Heart right ventricle (tissue), 16 donors: ENCODE results near the gene NLRP14. TPM values are rescaled to one million over a fixed set of nuclear protein-coding genes. Genes with fewer than 3 reads are reported as not detected.

Source experiments
- ATAC-seq, 8 donors: fragments of 200-7000 bp; cut with Tn5 transposase; one replicate each; pipeline ENCODE4 v1.9.1; 2020; ENCODE audit warnings: mild to moderate bottlenecking in 8 of 8, moderate library complexity in 8 of 8, moderate number of reproducible peaks in 1 of 8
- DNase-seq, 2 donors: peaks; one replicate each; pipeline ENCODE4 v3.0.0-alpha.2; 2020
- H3K27ac ChIP-seq, 10 donors: fragments of 200-600 bp; sonication (generic) in 2 of 10; one replicate each; pipeline versions ENCODE4 v1.5.0 to v1.8.0; 2020 to 2022; ENCODE audit warnings: mild to moderate bottlenecking in 3 of 10
- H3K27me3 ChIP-seq, 7 donors: fragments of 200-600 bp; one replicate each; pipeline ENCODE4 v1.8.0; 2021 to 2022; ENCODE audit warnings: mild to moderate bottlenecking in 2 of 7
- H3K36me3 ChIP-seq, 9 donors: fragments of 200-600 bp; sonication (generic) in 1 of 9; one replicate each; pipeline versions ENCODE4 v1.5.0 to v1.8.0; 2020 to 2022; ENCODE audit warnings: mild to moderate bottlenecking in 2 of 9
- H3K4me1 ChIP-seq, 9 donors: fragments of 200-600 bp; sonication (generic) in 1 of 9; one replicate each; pipeline versions ENCODE4 v1.5.0 to v1.8.0; 2020 to 2022; ENCODE audit warnings: mild to moderate bottlenecking in 4 of 9
- H3K4me3 ChIP-seq, 10 donors: fragments of 200-600 bp; sonication (generic) in 2 of 10; one replicate each; pipeline versions ENCODE4 v1.5.0 to v1.8.0; 2020 to 2022; ENCODE audit warnings: mild to moderate bottlenecking in 7 of 10, moderate library complexity in 2 of 10
- H3K9me3 ChIP-seq, 11 donors: fragments of 200-600 bp in 10 of 11; sonication (generic) in 2 of 11; one replicate each; pipeline versions ENCODE4 v1.5.0 to v1.8.0; 2013 to 2022; ENCODE audit warnings: mild to moderate bottlenecking in 2 of 11, control low read depth in 1 of 11, moderate library complexity in 1 of 11
- CTCF ChIP-seq, 9 donors: fragments of 200-600 bp; sonication (generic) in 2 of 9; IDR thresholded peaks; one replicate each; pipeline versions ENCODE4 v1.5.0 to v1.8.0; 2021 to 2022; ENCODE audit warnings: antibody characterized with exemption in 9 of 9, mild to moderate bottlenecking in 5 of 9, moderate library complexity in 1 of 9
- WGBS, 2 donors: extraction: QIAGEN DNeasy Blood & Tissue Kit; methylation state at CpG; one replicate each; pipeline ENCODE4 v1.1.7; 2013; ENCODE audit warnings: inconsistent platforms in 1 of 2; 5-methylcytosine and 5-hydroxymethylcytosine counted together
- intact Hi-C, 10 donors: fragments of 100-400 bp; cut with DNase I; formaldehyde crosslinking; loops; one replicate each; pipeline versions ENCODE4 v1.11.1 to v1.14.2; 2022
- polyA plus RNA-seq, 2 donors: library from polyadenylated mRNA; stranded (reverse); fragments of 200-250 nt; gene quantifications; one replicate each; pipeline ENCODE4 v1.2.3, GENCODE V29; 2013
- total RNA-seq, 10 donors: library from RNA; stranded (reverse); fragmentation: NEBNext Ultra II Directional in 3 of 10; extraction: Animal tissue kit (Norgen Biotek cat#: 25700) in 3 of 10; gene quantifications; one replicate each; pipeline versions ENCODE4 v1.2.1 to v1.2.4, GENCODE V29; 2021 to 2023
- donor health status: Arrhythmogenic right ventricular cardiomyopathy.
- donor health status: ischemic (EF 13 %, LVEDD 7.1; RV severe dilation, severe dysfunction).
- donor health status: healthy with polysubstance abuse.
- donor health status: DM: no; HTN: yes; CAD: no.
- donor health status: DM: no; HTN: no; CAD: no.
- donor health status: ischemic (EF 25% LVEDD 6.9; RV normal size, moderate dysfunction).
- donor health status: ischemic (EF 25% LVEDD 5.7; RV mildly dilated, moderate dysfunction).
- donor health status: healthy.
- donor health status: DM: yes; HTN: yes; CAD: no.
- donor health status: Ischemic cardiomyopathy.
- donor health status: ischemic (EF 35%, LVEDD 5.7; RV mildly dilated, moderate dysfunction).
- donor health status: nonischemic (EF 11% LVEDD 7.7; RV severe dilation, severe dysfunction).
- donor health status: DM: yes; HTN: yes; CAD: no.
- donor health status: PGD.
- donor health status: ischemic (EF 29% LVEDD 5.4; RV normal size, mild dysfunction).
- donor health status: nonischemic (EF 23%, LVEDD 6.1; RV moderate dilation, normal function).

The NLRP14 gene
- total and polyA plus RNA-seq, 12 donors: 0.07 to 0.11 TPM; not detected in 10

DNA sequence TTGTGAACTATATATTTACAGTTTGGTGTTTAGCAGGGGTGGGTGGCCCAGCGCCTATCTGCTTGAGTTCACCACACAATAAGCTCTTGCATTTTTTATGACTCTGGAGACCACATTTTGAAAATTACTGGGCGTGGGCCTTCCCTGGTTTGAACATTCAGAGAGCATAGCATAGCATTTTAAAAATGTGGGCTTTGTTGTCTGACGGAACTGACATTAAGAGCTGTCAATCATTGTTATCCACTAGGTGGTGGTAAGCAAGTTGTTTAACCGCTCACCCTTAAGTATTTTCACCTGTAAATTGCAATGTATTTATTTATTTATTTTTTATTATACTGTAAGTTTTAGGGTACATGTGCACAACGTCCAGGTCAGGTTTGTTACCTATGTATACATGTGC, 1.0 kb downstream of the NLRP14 start:
- no peak for TF ChIP-seq CTCF (IDR thresholded peaks at IDR 0.05)
- Histone ChIP-seq H3K27me3 (peaks cover 0 to 21% (median 0%) of the 10 kb centered on the region in 7 donors), H3K27ac (no peak overlapping the region), H3K36me3 (no peaks in the 10 kb centered on the region), H3K9me3 (no peaks in the 10 kb centered on the region), H3K4me3 (no peak overlapping the region), H3K4me1 (peaks cover 0 to 18% (median 8%) of the 10 kb centered on the region in 9 donors)
- ATAC-seq (no peak), DNase-seq (no peak)
- 81 to 86% methylated on average over 5 of the region's 5 CpGs for WGBS, 2 donors
- intact Hi-C loops: no loop called here

DNA sequence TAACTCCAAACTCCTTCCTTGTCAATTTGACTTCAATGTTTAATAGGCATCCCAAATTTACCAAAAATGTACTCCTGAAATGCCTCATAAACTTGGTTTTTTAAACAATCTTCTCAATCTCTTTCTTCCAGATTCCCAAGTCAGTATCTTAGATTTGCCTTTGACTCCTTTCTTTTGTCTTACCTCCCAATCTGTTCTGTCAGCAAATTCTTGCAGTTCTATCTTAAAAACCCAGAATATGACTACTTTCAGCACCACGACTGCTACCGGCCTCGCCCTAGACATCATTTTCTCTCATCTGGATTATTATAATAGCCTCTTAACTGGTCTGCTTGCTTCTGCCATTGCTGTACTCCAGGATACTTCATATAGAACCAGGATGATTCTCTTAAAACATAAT, 7.9 kb downstream of the NLRP14 start:
- Histone ChIP-seq H3K27ac (no peak overlapping the region), H3K27me3 (no peaks in the 10 kb centered on the region), H3K4me1 (no peaks in the 10 kb centered on the region), H3K36me3 (no peaks in the 10 kb centered on the region), H3K4me3 (no peak overlapping the region), H3K9me3 (no peaks in the 10 kb centered on the region)
- DNase-seq (no peak), ATAC-seq (no peak)
- intact Hi-C loops: no loop called here
- TF ChIP-seq CTCF (IDR thresholded peaks at IDR 0.05): no peak
- WGBS, 2 donors: 85 to 90% methylated on average over 3 of the region's 3 CpGs

- intact Hi-C loops: no loop called here
- peaks cover 0 to 14% (median 0%) of the 10 kb centered on the region in 7 donors for H3K27me3 ChIP-seq
These were observed 10.6 kb downstream of the NLRP14 start for GRCh38 chr11:7030836-7031235.

GRCh38 chr11:7031471-7031871, 11.2 kb downstream of the NLRP14 start:
- no peaks in the 10 kb centered on the region for H3K4me1 ChIP-seq
- no peak overlapping the region for H3K27ac ChIP-seq
- ATAC-seq (no peak), DNase-seq (no peak)
- H3K9me3 ChIP-seq: no peaks in the 10 kb centered on the region
- no peaks in the 10 kb centered on the region for H3K36me3 ChIP-seq
- H3K27me3 ChIP-seq: peaks cover 0 to 14% (median 0%) of the 10 kb centered on the region in 7 donors
- no peak overlapping the region for H3K4me3 ChIP-seq
- TF ChIP-seq CTCF (IDR thresholded peaks at IDR 0.05): no peak
- 70 to 76% methylated on average over 11 of the region's 11 CpGs for WGBS, 2 donors
- intact Hi-C loops: no loop called here

More at GRCh38 chr11:7030836-7031235, 10.6 kb downstream of the NLRP14 start:
- 86 to 89% methylated on average over 16 of the region's 16 CpGs for WGBS, 2 donors
- no peak overlapping the region for H3K27ac ChIP-seq
- H3K4me1 ChIP-seq: no peaks in the 10 kb centered on the region
- H3K4me3 ChIP-seq: no peak overlapping the region
- no peak for TF ChIP-seq CTCF (IDR thresholded peaks at IDR 0.05)
- ATAC-seq (no peak), DNase-seq (no peak)
- H3K36me3 ChIP-seq: no peaks in the 10 kb centered on the region
- no peaks in the 10 kb centered on the region for H3K9me3 ChIP-seq
